HepG2 (cell line): ENCODE measurements around the gene ARIH2. TPM values are rescaled to one million over a fixed set of nuclear protein-coding genes. Genes with fewer than 3 reads are reported as not detected.

Experiments used
- ATAC-seq: fragments of 200-7000 bp; cut with Tn5 transposase; 3 replicates; pipeline ENCODE4 v1.9.1; 2020; ENCODE audit warnings: mild to moderate bottlenecking, moderate library complexity
- BruUV-seq: library from RNA; stranded (reverse); fragments of 400-500 nt; replicated peaks from 2 replicates; lab custom pipeline; 2021; lab: Mats Ljungman, UMichigan
- CTCF ChIA-PET: fragments of 300-600 bp; formaldehyde crosslinking; extraction: SDS; loops from one replicate; lab custom pipeline; 2021; ENCODE audit warnings: low total read pairs, inconsistent platforms, low intra/inter-chr PET ratio; lab: Yijun Ruan, JAX
- POLR2A ChIA-PET: fragments of 350-600 bp; sonication (Branson Sonifier 250); formaldehyde crosslinking; loops from one replicate; lab custom pipeline; 2020; ENCODE audit warnings: antibody characterized with exemption, inconsistent platforms; lab: Yijun Ruan, JAX
- DNase-seq: peaks from one replicate; pipeline ENCODE4 v3.0.0-alpha.2; 2015; ENCODE audit warnings: low spot score
- FAIRE-seq: peaks from 3 replicates; lab custom pipeline; 2011; peaks lifted over from hg19 to GRCh38; lab: Jason Lieb, UNC
- H2AFZ ChIP-seq: one replicate; pipeline ENCODE4 v1.6.1; 2011; ENCODE audit warnings: low read length, inconsistent platforms
- H3K27ac ChIP-seq: fragments of 300-600 bp; 3 replicates; pipeline ENCODE4 v1.8.0; 2011; ENCODE audit warnings: mixed run types, mild to moderate bottlenecking, mixed read lengths, low read length, inconsistent platforms; ENCODE audit not compliant: insufficient read depth; ENCODE audit errors: extremely low read length
- H3K27me3 ChIP-seq, 2 experiments: fragments of 200-600 bp in 1 of 2; 2 replicates in 1 of 2; 3 replicates in 1 of 2; pipeline versions ENCODE4 v1.6.0 to v1.8.0; 2011; ENCODE audit warnings: low read length in 2 of 2, mild to moderate bottlenecking in 2 of 2, moderate library complexity in 2 of 2, inconsistent platforms in 1 of 2; ENCODE audit not compliant: insufficient read depth in 2 of 2, control insufficient read depth in 1 of 2
- H3K36me3 ChIP-seq, 2 experiments: fragments of 200-600 bp in 1 of 2; replicated peaks in 1 of 2; 2 replicates in 1 of 2; 3 replicates in 1 of 2; pipeline versions ENCODE4 v1.5.1 to v1.8.0; 2011; ENCODE audit warnings: low read length in 2 of 2, inconsistent platforms in 1 of 2; ENCODE audit not compliant: insufficient read depth in 2 of 2, control insufficient read depth in 1 of 2
- H3K4me1 ChIP-seq: 2 replicates; pipeline ENCODE4 v1.5.1; 2012; ENCODE audit warnings: low read length, inconsistent platforms; ENCODE audit not compliant: insufficient read depth
- H3K4me2 ChIP-seq: 2 replicates; pipeline ENCODE4 v1.6.0; 2011; ENCODE audit warnings: low read depth, low read length, inconsistent platforms
- H3K4me3 ChIP-seq, 3 experiments: fragments of 200-600 bp in 1 of 3; sonication (generic), shearing (Covaris generic) in 1 of 3; replicated peaks in 1 of 3; 2 replicates each; pipeline ENCODE4 v1.5.1; 2011 to 2016; ENCODE audit warnings: low read length in 3 of 3, inconsistent platforms in 2 of 3, low read depth in 2 of 3, mild to moderate bottlenecking in 2 of 3, control low read depth in 1 of 3, mixed read lengths in 1 of 3; ENCODE audit not compliant: insufficient read depth in 1 of 3
- H3K79me2 ChIP-seq: one replicate; pipeline ENCODE4 v1.6.1; 2011; ENCODE audit warnings: low read length, inconsistent platforms; ENCODE audit not compliant: insufficient read depth
- H3K9ac ChIP-seq: 2 replicates; pipeline ENCODE4 v1.6.0; 2011; ENCODE audit warnings: mild to moderate bottlenecking, low read depth, low read length, inconsistent platforms; ENCODE audit not compliant: insufficient read depth
- H3K9me3 ChIP-seq: 2 replicates; pipeline ENCODE4 v1.5.1; 2012; ENCODE audit warnings: mild to moderate bottlenecking, low read length
- H4K20me1 ChIP-seq: 2 replicates; pipeline ENCODE4 v1.6.0; 2011; ENCODE audit warnings: inconsistent platforms, mild to moderate bottlenecking, low read length, moderate library complexity; ENCODE audit not compliant: insufficient read depth
- ELF3 ChIP-seq: IDR thresholded peaks from 2 replicates; pipeline ENCODE4 v1.6.1; 2016; ENCODE audit warnings: missing genetic modification reagents, missing compliant biosample characterization
- MAFF ChIP-seq: IDR thresholded peaks from 2 replicates; pipeline ENCODE4 v1.6.1; 2011; ENCODE audit warnings: low read depth, low read length, improper control_type of control experiment
- MAFK ChIP-seq, 2 experiments: IDR thresholded peaks in 1 of 2; conservative IDR thresholded peaks in 1 of 2; 2 replicates each; pipeline ENCODE4 v1.6.1; 2011; ENCODE audit warnings: improper control_type of control experiment in 2 of 2, low read length in 2 of 2
- NFE2L2 ChIP-seq: fragments of 150-350 bp; IDR thresholded peaks from 2 replicates; pipeline ENCODE4 v1.6.1; 2014; ENCODE audit warnings: low read length
- ZBTB1 ChIP-seq: sonication (generic); formaldehyde crosslinking; IDR thresholded peaks from 2 replicates; pipeline ENCODE4 v1.4.0; 2020; ENCODE audit warnings: missing genetic modification reagents, borderline replicate concordance
- ZNF577 ChIP-seq: sonication (generic); formaldehyde crosslinking; IDR thresholded peaks from 2 replicates; pipeline ENCODE4 v1.4.0; 2020; ENCODE audit warnings: mild to moderate bottlenecking, low read depth, missing genetic modification reagents, borderline replicate concordance
- WGBS: methylation state at CpG from one replicate; pipeline ENCODE4 v1.1.6; 2017; ENCODE audit warnings: low lambda C conversion rate; 5-methylcytosine and 5-hydroxymethylcytosine counted together
- in situ Hi-C: cut with HindIII; loops from 2 replicates; pipeline ENCODE4 v1.10.0; 2017; ENCODE audit warnings: low pct_unique_long_range_greater_than_20kb; ENCODE audit not compliant: extremely low pct_ligation_motif_present
- intact Hi-C: fragments of 100-400 bp; cut with micrococcal nuclease; formaldehyde crosslinking; loops from one replicate; pipeline ENCODE4 v1.10.0; 2022; ENCODE audit not compliant: unreplicated experiment
- polyA plus RNA-seq, 8 experiments: library from polyadenylated mRNA; depleted of rRNA in 3 of 8; stranded (reverse) in 7 of 8; unstranded in 1 of 8; fragments of >200 nt; fragmentation: Illumina TruSeq in 4 of 8; extraction: Trizol in 4 of 8; gene quantifications; 2 replicates each; pipeline versions ENCODE4 v1.2.1 to v1.2.3, GENCODE V29; 2011 to 2016; ENCODE audit warnings: low read depth in 4 of 8, missing spikeins in 1 of 8, mixed read lengths in 1 of 8; ENCODE audit not compliant: insufficient read depth in 1 of 8
- total RNA-seq, 5 experiments: library from RNA; depleted of rRNA; stranded (reverse); fragments of >200 nt; fragmentation: Illumina TruSeq; extraction: Trizol; gene quantifications; 2 replicates each; pipeline ENCODE4 v1.2.3, GENCODE V29; 2016; ENCODE audit warnings: low read depth in 1 of 5
- TF ChIP-seq, protein P1 (sequence below): IDR thresholded peaks from 2 replicates; pipeline ENCODE4 v1.6.1; 2016

Gene ARIH2
- total and polyA plus RNA-seq, 2 of the 13 experiments (the other 11 are each of a cell fraction or from before 2014, with no cell fraction given), result 64.8 to 83.3 TPM

DNA sequence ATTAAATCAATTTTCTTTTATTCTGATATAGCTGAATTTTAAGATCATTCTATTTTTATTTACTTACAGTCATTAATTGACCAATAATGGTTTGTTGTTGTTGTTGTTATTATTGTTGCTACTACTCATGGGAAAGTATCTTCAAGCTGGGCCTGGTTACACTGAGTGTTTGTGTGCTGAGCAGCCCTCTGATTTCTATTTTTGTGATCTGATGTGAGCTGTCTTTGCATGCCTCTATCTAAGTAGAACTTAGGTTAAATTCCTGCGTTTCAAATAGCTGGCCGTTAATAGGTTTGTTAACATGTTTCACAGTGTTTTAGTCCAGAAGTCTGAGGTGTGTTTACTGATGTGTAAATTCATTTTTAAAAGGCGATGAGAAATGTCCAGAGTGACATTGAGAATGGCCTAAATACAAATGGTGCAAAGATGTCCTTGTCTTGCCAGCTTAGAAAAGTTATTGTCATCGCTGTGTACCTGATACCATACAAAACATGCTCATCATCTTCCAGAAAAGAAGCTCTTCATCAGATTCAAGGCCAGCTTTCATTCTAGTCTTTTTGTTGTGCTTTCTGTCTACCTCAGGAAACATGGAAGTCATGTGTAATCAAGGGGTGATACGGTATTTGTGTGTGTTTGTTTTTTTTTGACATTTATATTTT, 15.8 kb downstream of the ARIH2 start (continued):
- TF ChIP-seq, protein P1, sequence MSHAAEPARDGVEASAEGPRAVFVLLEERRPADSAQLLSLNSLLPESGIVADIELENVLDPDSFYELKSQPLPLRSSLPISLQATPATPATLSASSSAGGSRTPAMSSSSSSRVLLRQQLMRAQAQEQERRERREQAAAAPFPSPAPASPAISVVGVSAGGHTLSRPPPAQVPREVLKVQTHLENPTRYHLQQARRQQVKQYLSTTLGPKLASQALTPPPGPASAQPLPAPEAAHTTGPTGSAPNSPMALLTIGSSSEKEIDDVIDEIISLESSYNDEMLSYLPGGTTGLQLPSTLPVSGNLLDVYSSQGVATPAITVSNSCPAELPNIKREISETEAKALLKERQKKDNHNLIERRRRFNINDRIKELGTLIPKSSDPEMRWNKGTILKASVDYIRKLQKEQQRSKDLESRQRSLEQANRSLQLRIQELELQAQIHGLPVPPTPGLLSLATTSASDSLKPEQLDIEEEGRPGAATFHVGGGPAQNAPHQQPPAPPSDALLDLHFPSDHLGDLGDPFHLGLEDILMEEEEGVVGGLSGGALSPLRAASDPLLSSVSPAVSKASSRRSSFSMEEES (CRISPR knock-in tag), result no peak
- no peak for TF ChIP-seq ELF3 (CRISPR knock-in tag)

- in situ Hi-C loops, result no loop called here
- 90% methylated on average over 4 of the region's 4 CpGs for WGBS
- intact Hi-C loops, result no loop called here
These were observed 16.9 kb downstream of the ARIH2 start for GRCh38 chr3:48935530-48935929.

More at GRCh38 chr3:48935530-48935929, 16.9 kb downstream of the ARIH2 start:
- CTCF ChIA-PET, result no interaction called here
- FAIRE-seq, result no peak
- Histone ChIP-seq H4K20me1 (peaks cover 12% of the 10 kb centered on the region), H3K79me2 (peaks cover 57% of the 10 kb centered on the region), H3K9ac (no peak overlapping the region), H3K36me3 (peaks cover 3 to 27% of the 10 kb centered on the region in 2 experiments; a peak in 4 of 5 replicates), H2AFZ (no peak overlapping the region), H3K4me3 (no peak overlapping the region), H3K27me3 (no peaks in the 10 kb centered on the region), H3K4me1 (peaks cover 43% of the 10 kb centered on the region), H3K4me2 (peak overlapping the region; percentile 9; the same call in 1 of the 2 replicates), H3K27ac (no peak overlapping the region), H3K9me3 (no peaks in the 10 kb centered on the region)
- TF ChIP-seq MAFK (conservative IDR thresholded peaks at IDR 0.05 in 1 of 2, IDR thresholded peaks at IDR 0.05 in 1 of 2; ENCODE audit: low read length in 2 of 2), result peak; percentile 36 to 43; a peak in 2 of 4 replicates
- TF ChIP-seq ZNF577 (CRISPR knock-in tag), result no peak
- TF ChIP-seq MAFF, result 0 out of 2 replicates have a peak, but pooled peaks have one; percentile 26
- TF ChIP-seq ZBTB1 (CRISPR knock-in tag), result no peak
- 0 out of 2 replicates have a peak, but pooled peaks have one; percentile 16 for TF ChIP-seq NFE2L2
- POLR2A ChIA-PET, result no interaction called here
- no peak for DNase-seq
- no TSS peak for BruUV-seq
- ATAC-seq, result no peak
